ENCODE measurements around the gene PTH2.

The PTH2 gene

GRCh38 chr19:49415102-49415809 lies 8.0 kb downstream of the PTH2 start:
- peak overlapping the region; percentile 49 for H3K4me3 ChIP-seq (ENCODE audit: low read depth, low read length)
- DNase-seq (ENCODE audit: low read depth), result peak; percentile 99
- TF ChIP-seq POLR2A (IDR thresholded peaks at IDR 0.05; ENCODE audit: extremely low read depth, insufficient read length) (peak; percentile 48), CTCF (IDR thresholded peaks at IDR 0.05; ENCODE audit: low read depth, low read length) (no peak), MAX (IDR thresholded peaks at IDR 0.05; ENCODE audit: low read depth, low read length) (peak; percentile 95), MYC (IDR thresholded peaks at IDR 0.05; ENCODE audit: low read depth, low read length) (peak; percentile 94)

- no peak overlapping the region for H3K4me3 ChIP-seq (ENCODE audit: low read depth, low read length)
- peak; percentile 65 for DNase-seq (ENCODE audit: low read depth)
- TF ChIP-seq CTCF (IDR thresholded peaks at IDR 0.05; ENCODE audit: low read depth, low read length), result no peak
- no peak for TF ChIP-seq MYC (IDR thresholded peaks at IDR 0.05; ENCODE audit: low read depth, low read length)
- no peak for TF ChIP-seq POLR2A (IDR thresholded peaks at IDR 0.05; ENCODE audit: extremely low read depth, insufficient read length)
- peak; percentile 60 for TF ChIP-seq MAX (IDR thresholded peaks at IDR 0.05; ENCODE audit: low read depth, low read length)
Measured at GRCh38 chr19:49414256-49414655, 9.0 kb downstream of the PTH2 start.

GRCh38 chr19:49413348-49413747 lies 9.9 kb downstream of the PTH2 start:
- DNase-seq (ENCODE audit: low read depth), result peak; percentile 44
- H3K4me3 ChIP-seq (ENCODE audit: low read depth, low read length), result no peak overlapping the region
- no peak for TF ChIP-seq POLR2A (IDR thresholded peaks at IDR 0.05; ENCODE audit: extremely low read depth, insufficient read length)
- TF ChIP-seq CTCF (IDR thresholded peaks at IDR 0.05; ENCODE audit: low read depth, low read length), result no peak
- TF ChIP-seq MAX (IDR thresholded peaks at IDR 0.05; ENCODE audit: low read depth, low read length), result no peak
- no peak for TF ChIP-seq MYC (IDR thresholded peaks at IDR 0.05; ENCODE audit: low read depth, low read length)

- H3K4me3 ChIP-seq (ENCODE audit: low read depth, low read length), result no peak overlapping the region
- TF ChIP-seq POLR2A (IDR thresholded peaks at IDR 0.05; ENCODE audit: extremely low read depth, insufficient read length) (no peak), CTCF (IDR thresholded peaks at IDR 0.05; ENCODE audit: low read depth, low read length) (no peak), MAX (IDR thresholded peaks at IDR 0.05; ENCODE audit: low read depth, low read length) (no peak), MYC (IDR thresholded peaks at IDR 0.05; ENCODE audit: low read depth, low read length) (no peak)
Measured at GRCh38 chr19:49411681-49412326, 11.4 kb downstream of the PTH2 start.

GRCh38 chr19:49409441-49410029 lies 13.7 kb downstream of the PTH2 start:
- peak; percentile 75 for DNase-seq (ENCODE audit: low read depth)
- H3K4me3 ChIP-seq (ENCODE audit: low read depth, low read length), result no peak overlapping the region
- TF ChIP-seq CTCF (IDR thresholded peaks at IDR 0.05; ENCODE audit: low read depth, low read length) (no peak), POLR2A (IDR thresholded peaks at IDR 0.05; ENCODE audit: extremely low read depth, insufficient read length) (no peak), MAX (IDR thresholded peaks at IDR 0.05; ENCODE audit: low read depth, low read length) (0 out of 2 replicates have a peak, but pooled peaks have one; percentile 21)

More at GRCh38 chr19:49411681-49412326, 11.4 kb downstream of the PTH2 start:
- DNase-seq (ENCODE audit: low read depth), result no peak
